ENCODE results near the gene SLC24A4.

The SLC24A4 gene

GRCh38 chr14:92368001-92368400, 45.0 kb downstream of the SLC24A4 start:
- no peak for DNase-seq (ENCODE audit: low spot score)

- no peak for DNase-seq (ENCODE audit: low spot score)
These were observed 46.1 kb downstream of the SLC24A4 start for GRCh38 chr14:92369097-92369496.

GRCh38 chr14:92372230-92372629, 49.3 kb downstream of the SLC24A4 start:
- no peak for DNase-seq (ENCODE audit: low spot score)

GRCh38 chr14:92373336-92373735, 50.4 kb downstream of the SLC24A4 start:
- no peak for DNase-seq (ENCODE audit: low spot score)

- no peak for DNase-seq (ENCODE audit: low spot score)
These were observed 57.2 kb downstream of the SLC24A4 start for GRCh38 chr14:92380131-92380530.

- no peak for DNase-seq (ENCODE audit: low spot score)
These were observed 57.6 kb downstream of the SLC24A4 start for GRCh38 chr14:92380582-92380981.

GRCh38 chr14:92382677-92383076, 59.7 kb downstream of the SLC24A4 start:
- DNase-seq (ENCODE audit: low spot score), result no peak

GRCh38 chr14:92383805-92384204, 60.8 kb downstream of the SLC24A4 start:
- no peak for DNase-seq (ENCODE audit: low spot score)

- no peak for DNase-seq (ENCODE audit: low spot score)
These were observed 61.6 kb downstream of the SLC24A4 start for GRCh38 chr14:92384461-92385133.

GRCh38 chr14:92385561-92385960, 62.6 kb downstream of the SLC24A4 start:
- no peak for DNase-seq (ENCODE audit: low spot score)

- DNase-seq (ENCODE audit: low spot score), result no peak
These were observed 63.2 kb downstream of the SLC24A4 start for GRCh38 chr14:92386165-92386564.

GRCh38 chr14:92386637-92387036, 63.7 kb downstream of the SLC24A4 start:
- DNase-seq (ENCODE audit: low spot score), result no peak

- DNase-seq (ENCODE audit: low spot score), result no peak
These were observed 64.6 kb downstream of the SLC24A4 start for GRCh38 chr14:92387578-92387977.

GRCh38 chr14:92389598-92390158, 66.7 kb downstream of the SLC24A4 start:
- DNase-seq (ENCODE audit: low spot score), result no peak

- no peak for DNase-seq (ENCODE audit: low spot score)
These were observed 68.8 kb downstream of the SLC24A4 start for GRCh38 chr14:92391726-92392125.

- DNase-seq (ENCODE audit: low spot score), result no peak
These were observed 69.7 kb downstream of the SLC24A4 start for GRCh38 chr14:92392711-92393110.

GRCh38 chr14:92397150-92397952, 74.4 kb downstream of the SLC24A4 start:
- no peak for DNase-seq (ENCODE audit: low spot score)

GRCh38 chr14:92397953-92398564, 75.1 kb downstream of the SLC24A4 start:
- no peak for DNase-seq (ENCODE audit: low spot score)

- no peak for DNase-seq (ENCODE audit: low spot score)
These were observed 76.1 kb downstream of the SLC24A4 start for GRCh38 chr14:92398888-92399636.

GRCh38 chr14:92400579-92401444, 77.8 kb downstream of the SLC24A4 start:
- DNase-seq (ENCODE audit: low spot score), result no peak

GRCh38 chr14:92401561-92401960, 78.6 kb downstream of the SLC24A4 start:
- DNase-seq (ENCODE audit: low spot score), result no peak
